NCI-H1436 treated with DMSO at 0.1 percent for 48 hours (cell line): ENCODE measurements around the gene KLHL29.

Experiments used
- DNase-seq: peaks from one replicate; lab custom pipeline; 2025; lab: John Stamatoyannopoulos, UW

The KLHL29 gene

GRCh38 chr2:23659773-23660172, 274.8 kb downstream of the KLHL29 start:
- no peak for DNase-seq

- DNase-seq, result no peak
Measured at GRCh38 chr2:23660237-23660636, 275.3 kb downstream of the KLHL29 start.

GRCh38 chr2:23661276-23662050, 276.5 kb downstream of the KLHL29 start:
- DNase-seq, result no peak

GRCh38 chr2:23662466-23662865, 277.5 kb downstream of the KLHL29 start:
- DNase-seq, result no peak

GRCh38 chr2:23662941-23663920, 278.3 kb downstream of the KLHL29 start:
- DNase-seq, result no peak

- DNase-seq, result no peak
Measured at GRCh38 chr2:23664066-23664788, 279.2 kb downstream of the KLHL29 start.

GRCh38 chr2:23666241-23666979, 281.4 kb downstream of the KLHL29 start:
- no peak for DNase-seq

GRCh38 chr2:23666980-23667357, 282.0 kb downstream of the KLHL29 start:
- no peak for DNase-seq

- no peak for DNase-seq
Measured at GRCh38 chr2:23668756-23669304, 283.9 kb downstream of the KLHL29 start.

GRCh38 chr2:23669413-23670244, 284.6 kb downstream of the KLHL29 start:
- no peak for DNase-seq

GRCh38 chr2:23670245-23670592, 285.2 kb downstream of the KLHL29 start:
- DNase-seq, result no peak

- no peak for DNase-seq
Measured at GRCh38 chr2:23673082-23673481, 288.1 kb downstream of the KLHL29 start.

GRCh38 chr2:23673830-23674679, 289.1 kb downstream of the KLHL29 start:
- DNase-seq, result no peak

GRCh38 chr2:23675506-23675905, 290.5 kb downstream of the KLHL29 start:
- no peak for DNase-seq

GRCh38 chr2:23677836-23678235, 292.9 kb downstream of the KLHL29 start:
- DNase-seq, result no peak

GRCh38 chr2:23679044-23679443, 294.1 kb downstream of the KLHL29 start:
- DNase-seq, result no peak

GRCh38 chr2:23680951-23681350, 296.0 kb downstream of the KLHL29 start:
- no peak for DNase-seq

- DNase-seq, result no peak
Measured at GRCh38 chr2:23681356-23682140, 296.6 kb downstream of the KLHL29 start.

GRCh38 chr2:23682481-23682880, 297.5 kb downstream of the KLHL29 start:
- no peak for DNase-seq
